Endometrium (tissue), 2 donors: ENCODE results near the gene GAST.
"Not testable (repeated sequence)": the region's sequence is repeated elsewhere in the genome, so short reads cannot be mapped to it uniquely, and the experiment has no call there.

Source experiments
- FAIRE-seq: peaks from 2 replicates; lab custom pipeline; 2012; peaks lifted over from hg19 to GRCh38; lab: Jason Lieb, UNC
- donor health status: control.
- donor health status: control.

GAST gene

GRCh38 chr17:41711669-41712400, at the start of gene GAST:
Gene GAST, plus strand, starts transcription at chr17:41712331. Its CDS starts 3,106 bp downstream, at chr17:41715437.
- FAIRE-seq, result no peak

GRCh38 chr17:41663451-41664171, 48.5 kb upstream of the GAST start:
- FAIRE-seq, result no peak

GRCh38 chr17:41664172-41664457, 48.0 kb upstream of the GAST start:
- FAIRE-seq, result no peak

GRCh38 chr17:41664587-41665565, 47.3 kb upstream of the GAST start:
- FAIRE-seq, result no peak

GRCh38 chr17:41665566-41666236, 46.4 kb upstream of the GAST start:
- FAIRE-seq, result no peak

- no peak for FAIRE-seq
Observed at GRCh38 chr17:41666237-41666641, 45.9 kb upstream of the GAST start.

- FAIRE-seq, result no peak
Observed at GRCh38 chr17:41666708-41667279, 45.3 kb upstream of the GAST start.

GRCh38 chr17:41667280-41668041, 44.7 kb upstream of the GAST start:
- FAIRE-seq, result no peak

- FAIRE-seq, result no peak
Observed at GRCh38 chr17:41672153-41672552, 40.0 kb upstream of the GAST start.

GRCh38 chr17:41675157-41676057, 36.7 kb upstream of the GAST start:
- FAIRE-seq, result not testable (repeated sequence)

GRCh38 chr17:41676058-41676419, 36.1 kb upstream of the GAST start:
- no peak for FAIRE-seq

GRCh38 chr17:41678411-41678906, 33.7 kb upstream of the GAST start:
- no peak for FAIRE-seq

GRCh38 chr17:41678907-41679739, 33.0 kb upstream of the GAST start:
- FAIRE-seq, result no peak

GRCh38 chr17:41679740-41680425, 32.2 kb upstream of the GAST start:
- no peak for FAIRE-seq

GRCh38 chr17:41680426-41681040, 31.6 kb upstream of the GAST start:
- FAIRE-seq, result no peak

- FAIRE-seq, result no peak
Observed at GRCh38 chr17:41681776-41682175, 30.4 kb upstream of the GAST start.

- no peak for FAIRE-seq
Observed at GRCh38 chr17:41682631-41683030, 29.5 kb upstream of the GAST start.
